ENCODE data around the gene MOV10.
"Not testable (repeated sequence)": the region's sequence is repeated elsewhere in the genome, so short reads cannot be mapped to it uniquely, and the experiment has no call there.

MOV10 gene

GRCh38 chr1:112712701-112713128, 38.3 kb downstream of the MOV10 start:
- DNase-seq (ENCODE audit: low read depth): no peak

GRCh38 chr1:112713466-112714312, 39.2 kb downstream of the MOV10 start:
- DNase-seq (ENCODE audit: low read depth): no peak

DNA sequence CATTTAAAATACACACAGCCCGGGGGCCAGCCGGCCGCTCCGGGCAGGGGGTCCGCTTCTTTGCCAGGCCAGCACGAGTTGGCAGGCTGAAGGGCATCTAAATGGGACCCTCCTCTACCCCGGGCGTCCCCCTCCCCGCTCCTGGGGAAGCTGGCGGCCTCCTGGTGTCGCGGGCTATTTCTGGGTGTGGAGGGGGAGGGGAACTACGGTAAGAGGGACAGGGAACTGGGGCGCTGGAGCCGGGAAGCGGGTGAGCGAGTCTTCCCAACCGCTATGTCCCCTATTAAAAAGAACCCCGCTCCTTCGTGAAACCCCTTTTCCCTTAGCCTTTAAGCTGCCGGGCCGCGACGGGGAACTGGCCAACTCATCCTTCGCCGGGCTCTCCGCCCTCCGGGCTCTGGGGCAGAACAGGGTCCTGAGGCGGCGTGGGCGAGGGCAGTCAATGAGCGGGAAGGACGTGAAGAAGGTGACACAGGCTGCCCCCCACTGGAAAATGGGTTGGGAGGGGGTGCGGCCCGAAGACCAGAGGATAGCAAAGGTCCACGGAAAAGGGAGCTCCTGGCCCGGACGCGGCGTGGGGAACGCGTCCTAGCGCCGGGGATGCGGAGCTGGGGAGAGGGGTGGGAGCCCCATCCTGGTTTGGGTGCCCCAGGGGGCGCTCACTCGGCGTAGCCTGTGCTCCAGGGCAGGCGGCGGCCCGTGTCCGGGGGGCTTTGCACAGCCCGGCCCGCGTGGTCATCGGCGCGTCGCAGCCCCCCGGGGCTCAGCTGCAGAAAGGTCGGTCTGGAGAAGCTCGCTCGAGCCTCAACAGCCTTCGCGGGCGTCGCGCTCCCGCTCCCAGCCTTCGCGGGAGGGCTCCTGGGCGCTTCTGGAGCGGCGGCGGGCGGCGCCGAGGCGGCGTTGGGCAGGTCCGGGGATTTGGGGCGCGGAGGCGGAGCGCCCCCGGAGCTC, 40.1 kb downstream of the MOV10 start:
- DNase-seq (ENCODE audit: low read depth): no peak

DNA sequence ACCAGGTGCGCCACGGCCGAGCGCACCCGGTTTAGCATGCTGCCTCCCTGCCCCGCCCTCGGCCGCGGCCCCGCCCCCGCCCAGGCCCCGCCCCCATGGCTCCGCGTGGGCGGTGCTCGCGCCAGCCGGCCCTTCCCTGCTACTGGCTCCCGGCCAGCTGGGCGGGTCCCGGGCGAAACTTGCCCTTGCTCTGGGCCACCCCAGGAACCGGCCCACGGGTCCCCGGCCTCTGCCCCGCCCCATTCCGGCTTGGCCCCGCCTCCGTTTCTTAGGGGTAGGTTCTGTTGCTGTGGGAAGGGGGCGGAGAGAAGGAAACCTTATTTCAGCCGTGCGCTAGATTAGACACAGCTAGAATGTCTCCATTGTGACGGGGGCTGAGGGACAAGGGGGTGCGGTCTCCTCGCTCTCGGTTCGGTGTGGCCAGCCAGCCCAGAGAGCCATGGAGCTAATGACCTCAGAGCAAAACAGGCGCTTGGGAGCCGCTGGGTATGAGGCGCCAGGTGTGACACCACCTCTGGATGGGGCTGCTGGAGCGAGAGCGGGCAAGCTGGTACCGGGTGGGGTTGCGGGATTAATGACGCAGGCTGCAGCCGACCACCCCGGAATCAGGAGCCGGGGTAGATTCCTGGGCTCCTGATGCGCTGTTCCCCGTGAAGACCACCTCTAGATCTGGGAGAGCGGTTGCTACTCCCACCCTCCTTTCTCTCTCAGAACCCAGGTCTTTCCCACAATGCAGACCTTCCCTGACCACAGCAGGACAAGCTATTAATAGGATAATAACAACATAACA, 41.0 kb downstream of the MOV10 start, which contains the start of gene PPM1J:
PPM1J (minus strand) TSS at position 69 of the 790 bp plus-strand sequence; CDS start at position 38, 31 bp downstream.
- DNase-seq (ENCODE audit: low read depth): peak; percentile 95

DNA sequence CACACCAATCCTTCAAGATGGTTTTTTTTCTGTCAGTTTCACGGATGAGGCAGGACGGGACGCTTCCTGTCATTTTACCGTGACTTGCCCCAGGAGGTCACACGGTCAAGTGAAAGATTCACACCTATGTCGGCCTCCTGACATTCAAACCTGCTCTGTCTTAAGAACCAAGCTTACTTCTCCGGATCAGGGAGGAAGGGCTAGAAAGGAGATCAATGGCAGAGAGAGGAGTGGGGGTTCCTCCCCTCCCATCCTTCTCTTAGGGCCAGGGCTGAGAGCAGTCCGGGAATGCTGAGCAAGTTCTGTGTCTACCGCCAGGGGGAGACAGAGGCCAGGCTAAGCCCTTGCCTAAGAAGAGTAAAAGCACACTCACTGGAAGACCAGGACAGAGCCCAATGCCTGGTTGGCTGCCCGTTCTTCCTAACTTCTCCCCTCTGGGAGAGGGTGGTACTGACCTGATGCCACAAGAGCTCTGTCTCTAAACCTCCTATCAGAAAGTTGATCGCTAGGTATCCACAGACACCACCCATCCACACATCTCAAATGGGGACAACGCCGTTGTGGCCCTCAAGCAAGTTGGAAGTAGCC, 41.8 kb downstream of the MOV10 start:
- DNase-seq (ENCODE audit: low read depth): peak; percentile 63

GRCh38 chr1:112717263-112717873, 42.9 kb downstream of the MOV10 start:
- no peak for DNase-seq (ENCODE audit: low read depth)

GRCh38 chr1:112718691-112719418, 44.4 kb downstream of the MOV10 start:
- DNase-seq (ENCODE audit: low read depth): peak; percentile 55

DNA sequence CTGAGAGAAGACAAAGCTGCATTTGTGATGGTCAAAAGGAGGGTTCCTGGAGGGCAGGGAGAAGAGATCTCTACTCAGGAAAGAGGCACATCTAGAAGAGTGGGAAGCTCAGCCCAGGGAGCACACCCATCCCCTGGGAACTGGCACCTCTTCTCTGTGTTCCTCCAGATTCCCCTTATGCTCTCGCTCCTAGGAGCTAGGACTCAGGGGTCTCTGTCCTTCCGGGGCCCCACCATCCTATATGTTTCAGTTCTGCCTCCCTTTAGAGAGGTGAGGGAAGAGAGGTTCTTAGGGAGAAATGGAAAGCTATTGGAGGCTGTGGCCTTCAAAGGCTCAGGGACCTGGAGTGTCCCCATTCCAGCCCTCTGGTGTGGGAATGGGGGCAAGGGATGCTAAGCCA, 45.2 kb downstream of the MOV10 start:
- DNase-seq (ENCODE audit: low read depth): no peak

DNA sequence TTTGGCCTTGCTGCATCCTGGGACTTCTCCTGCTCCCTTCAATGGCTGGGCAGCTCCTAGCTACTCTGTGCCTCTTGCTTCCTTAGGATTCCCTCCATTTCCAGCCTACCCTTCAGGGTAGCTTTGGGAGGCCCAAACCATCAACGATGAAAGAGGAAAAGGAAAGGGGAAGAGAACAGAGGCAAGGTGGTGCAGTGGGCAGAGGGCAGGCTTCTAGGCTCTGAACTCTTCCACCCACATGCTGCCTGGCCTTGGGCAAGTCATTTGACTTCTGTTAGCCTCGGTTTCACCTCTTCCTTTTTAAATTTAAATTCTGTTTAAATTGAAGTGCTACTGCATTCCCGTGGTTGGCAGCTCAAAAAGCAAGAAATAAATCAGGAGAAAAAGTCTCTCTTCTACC, 46.3 kb downstream of the MOV10 start:
- no peak for DNase-seq (ENCODE audit: low read depth)

- not testable (repeated sequence) for DNase-seq (ENCODE audit: low read depth)
Measured at GRCh38 chr1:112721294-112721693, 46.8 kb downstream of the MOV10 start.

GRCh38 chr1:112721966-112722524, 47.6 kb downstream of the MOV10 start:
- no peak for DNase-seq (ENCODE audit: low read depth)

DNA sequence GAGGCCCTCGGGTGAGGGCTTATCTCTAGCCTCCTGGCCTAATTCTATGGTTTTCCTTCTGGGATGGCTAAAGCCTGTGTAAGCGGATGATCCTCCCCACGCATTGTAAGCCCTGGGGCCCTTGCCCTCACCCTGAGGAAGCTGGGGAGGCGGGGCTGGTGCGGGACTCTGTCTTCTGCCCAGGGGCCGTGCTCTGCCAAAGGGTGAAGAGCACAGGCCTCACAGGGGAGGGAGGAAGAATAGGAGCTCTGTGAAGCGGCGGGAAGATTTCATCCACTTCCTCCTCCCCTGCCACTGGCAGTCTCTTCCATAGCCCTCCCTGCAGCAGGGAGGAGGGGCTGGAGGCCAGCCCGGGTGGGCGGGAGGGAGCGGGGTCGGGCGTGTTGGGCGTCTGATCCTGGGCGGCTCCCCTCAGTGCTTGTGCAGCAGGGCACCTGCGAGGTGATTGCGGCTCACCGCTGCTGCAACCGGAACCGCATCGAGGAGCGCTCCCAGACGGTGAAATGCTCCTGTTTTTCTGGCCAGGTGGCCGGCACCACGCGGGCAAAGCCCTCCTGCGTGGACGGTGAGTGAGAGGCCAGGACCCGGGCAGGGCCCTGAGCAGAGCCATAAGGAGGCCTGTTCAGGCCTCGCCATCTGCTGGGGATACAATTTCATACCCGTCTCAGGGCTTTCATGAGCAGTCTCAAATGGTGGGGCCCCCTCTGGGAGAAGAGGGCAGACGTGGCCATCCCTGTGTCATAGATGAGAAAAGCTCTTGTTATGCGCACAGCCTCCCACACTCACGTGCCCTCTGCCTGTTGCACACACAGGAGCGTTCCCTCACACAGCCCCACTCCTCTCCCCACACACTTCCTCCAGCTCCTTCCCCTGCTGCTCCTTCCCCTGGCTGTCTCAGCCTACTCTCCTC, 48.4 kb downstream of the MOV10 start:
- no peak for DNase-seq (ENCODE audit: low read depth)

GRCh38 chr1:112723511-112723839, 49.0 kb downstream of the MOV10 start:
- no peak for DNase-seq (ENCODE audit: low read depth)

GRCh38 chr1:112724240-112724639, 49.8 kb downstream of the MOV10 start:
- DNase-seq (ENCODE audit: low read depth): not testable (repeated sequence)

DNA sequence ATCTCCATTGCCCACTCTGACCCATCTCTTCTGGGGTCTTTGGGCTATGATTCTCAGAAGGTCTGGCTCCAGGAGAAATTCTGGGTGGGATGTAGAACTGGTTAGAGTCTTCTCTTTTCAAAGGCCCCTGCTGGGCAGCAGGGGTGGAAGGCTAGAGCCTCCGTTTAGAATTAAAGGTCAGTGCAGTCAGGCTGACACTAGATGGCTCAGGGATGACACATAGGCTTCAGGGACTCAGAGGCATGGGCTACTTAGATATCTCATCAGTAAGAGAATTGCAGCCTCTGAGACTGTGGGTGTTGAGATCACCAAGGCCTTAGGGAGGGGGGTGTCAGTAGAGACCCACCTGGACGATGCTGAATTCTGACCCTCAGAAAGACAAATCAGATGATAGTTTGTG, 53.3 kb downstream of the MOV10 start:
- DNase-seq (ENCODE audit: low read depth): no peak

GRCh38 chr1:112728306-112728971, 54.0 kb downstream of the MOV10 start:
- DNase-seq (ENCODE audit: low read depth): not testable (repeated sequence)

- not testable (repeated sequence) for DNase-seq (ENCODE audit: low read depth)
Measured at GRCh38 chr1:112729011-112729410, 54.6 kb downstream of the MOV10 start.

- no peak for DNase-seq (ENCODE audit: low read depth)
Measured at GRCh38 chr1:112729909-112730308, 55.5 kb downstream of the MOV10 start.
